Stimulated activated naive CD4-positive, alpha-beta T cell treated with Interleukin-2 at 50 U/mL for 16 hours (primary cell): ENCODE measurements around the gene MAP3K12.
"Not testable (repeated sequence)": the region's sequence is repeated elsewhere in the genome, so short reads cannot be mapped to it uniquely, and the experiment has no call there.

Experiments used
- DNase-seq: peaks from one replicate; lab custom pipeline; 2025; lab: John Stamatoyannopoulos, UW

Gene MAP3K12

GRCh38 chr12:53489242-53489864, 9.9 kb downstream of the MAP3K12 start:
- no peak for DNase-seq

GRCh38 chr12:53486736-53487487, 12.3 kb downstream of the MAP3K12 start:
- DNase-seq: no peak

GRCh38 chr12:53485955-53486735, 13.1 kb downstream of the MAP3K12 start:
- no peak for DNase-seq

GRCh38 chr12:53484686-53485575, 14.3 kb downstream of the MAP3K12 start:
- no peak for DNase-seq

- no peak for DNase-seq
Observed at GRCh38 chr12:53483979-53484377, 15.3 kb downstream of the MAP3K12 start.

GRCh38 chr12:53483225-53483978, 15.9 kb downstream of the MAP3K12 start:
- DNase-seq: no peak

GRCh38 chr12:53482626-53483168, 16.6 kb downstream of the MAP3K12 start:
- no peak for DNase-seq

- no peak for DNase-seq
Observed at GRCh38 chr12:53481939-53482586, 17.2 kb downstream of the MAP3K12 start.

- DNase-seq: not testable (repeated sequence)
Observed at GRCh38 chr12:53481458-53481857, 17.8 kb downstream of the MAP3K12 start.

GRCh38 chr12:53480491-53481442, 18.5 kb downstream of the MAP3K12 start:
- DNase-seq: no peak

GRCh38 chr12:53479331-53479730, 19.9 kb downstream of the MAP3K12 start:
- DNase-seq: no peak

GRCh38 chr12:53478865-53479264, 20.4 kb downstream of the MAP3K12 start:
- no peak for DNase-seq

- no peak for DNase-seq
Observed at GRCh38 chr12:53476769-53477209, 22.5 kb downstream of the MAP3K12 start.

GRCh38 chr12:53474819-53475218, 24.4 kb downstream of the MAP3K12 start:
- DNase-seq: no peak

- DNase-seq: no peak
Observed at GRCh38 chr12:53474077-53474476, 25.2 kb downstream of the MAP3K12 start.

- DNase-seq: no peak
Observed at GRCh38 chr12:53472056-53472582, 27.1 kb downstream of the MAP3K12 start.

GRCh38 chr12:53468282-53468681, 31.0 kb downstream of the MAP3K12 start:
- DNase-seq: no peak

- no peak for DNase-seq
Observed at GRCh38 chr12:53467880-53468279, 31.4 kb downstream of the MAP3K12 start.

GRCh38 chr12:53467082-53467481, 32.2 kb downstream of the MAP3K12 start:
- DNase-seq: no peak
